Mucosa of rectum (tissue), 2 donors: ENCODE results near the gene ASCL2.

Experiments
- H3K27ac ChIP-seq, 2 donors: one replicate each; pipeline ENCODE4 v1.7.0; 2013; ENCODE audit warnings: inconsistent platforms in 2 of 2, low read depth in 2 of 2, low read length in 2 of 2
- H3K27me3 ChIP-seq, 2 donors: one replicate each; pipeline ENCODE4 v1.7.0; 2013; ENCODE audit warnings: low read length in 2 of 2; ENCODE audit not compliant: control insufficient read depth in 2 of 2, insufficient read depth in 2 of 2
- H3K36me3 ChIP-seq, 2 donors: one replicate each; pipeline ENCODE4 v1.7.0; 2013; ENCODE audit warnings: low read length in 2 of 2; ENCODE audit not compliant: control insufficient read depth in 2 of 2, insufficient read depth in 2 of 2
- H3K4me1 ChIP-seq, 2 donors: one replicate each; pipeline ENCODE4 v1.7.0; 2013; ENCODE audit warnings: low read length in 2 of 2, mild to moderate bottlenecking in 1 of 2; ENCODE audit not compliant: control insufficient read depth in 2 of 2, insufficient read depth in 2 of 2
- H3K4me3 ChIP-seq, 2 donors: one replicate each; pipeline ENCODE4 v1.7.0; 2013; ENCODE audit warnings: low read length in 2 of 2
- H3K9ac ChIP-seq, 2 donors: one replicate each; pipeline ENCODE4 v1.7.0; 2013; ENCODE audit warnings: low read length in 2 of 2, low read depth in 1 of 2, mild to moderate bottlenecking in 1 of 2
- H3K9me3 ChIP-seq, 2 donors: one replicate each; pipeline ENCODE4 v1.7.0; 2013; ENCODE audit warnings: low read length in 2 of 2; ENCODE audit not compliant: control insufficient read depth in 2 of 2
- donor health status: healthy.
- donor health status: Normal muscosa, but diverticular disease.

ASCL2 gene

GRCh38 chr11:2233693-2234455, 36.5 kb downstream of the ASCL2 start:
- no peak overlapping the region for H3K4me3 ChIP-seq
- H3K4me1 ChIP-seq: no peaks in the 10 kb centered on the region
- no peaks in the 10 kb centered on the region for H3K27me3 ChIP-seq
- no peaks in the 10 kb centered on the region for H3K36me3 ChIP-seq
- no peak overlapping the region for H3K27ac ChIP-seq
- H3K9ac ChIP-seq: no peak overlapping the region
- H3K9me3 ChIP-seq: no peaks in the 10 kb centered on the region

GRCh38 chr11:2229713-2230297, 40.6 kb downstream of the ASCL2 start:
- no peaks in the 10 kb centered on the region for H3K9me3 ChIP-seq
- H3K36me3 ChIP-seq: no peaks in the 10 kb centered on the region
- H3K27ac ChIP-seq: no peak overlapping the region
- H3K4me1 ChIP-seq: no peaks in the 10 kb centered on the region
- H3K9ac ChIP-seq: no peak overlapping the region
- H3K4me3 ChIP-seq: no peak overlapping the region
- H3K27me3 ChIP-seq: no peaks in the 10 kb centered on the region

GRCh38 chr11:2224254-2224653, 46.1 kb downstream of the ASCL2 start:
- Histone ChIP-seq H3K27me3 (peaks cover 0 to 2% of the 10 kb centered on the region in 2 donors), H3K4me3 (no peak overlapping the region), H3K27ac (no peak overlapping the region), H3K4me1 (peaks cover 0 to 4% of the 10 kb centered on the region in 2 donors), H3K9ac (no peak overlapping the region), H3K9me3 (no peaks in the 10 kb centered on the region), H3K36me3 (no peaks in the 10 kb centered on the region)

GRCh38 chr11:2223153-2223794, 47.1 kb downstream of the ASCL2 start:
- Histone ChIP-seq H3K9me3 (no peaks in the 10 kb centered on the region), H3K4me1 (peaks cover 0 to 5% of the 10 kb centered on the region in 2 donors), H3K9ac (no peak overlapping the region), H3K27ac (no peak overlapping the region), H3K4me3 (no peak overlapping the region), H3K27me3 (peaks cover 0 to 2% of the 10 kb centered on the region in 2 donors), H3K36me3 (no peaks in the 10 kb centered on the region)

GRCh38 chr11:2222451-2222850, 47.9 kb downstream of the ASCL2 start:
- Histone ChIP-seq H3K27me3 (peaks cover 0 to 2% of the 10 kb centered on the region in 2 donors), H3K9me3 (no peaks in the 10 kb centered on the region), H3K9ac (no peak overlapping the region), H3K36me3 (no peaks in the 10 kb centered on the region), H3K4me3 (no peak overlapping the region), H3K4me1 (peaks cover 3 to 7% of the 10 kb centered on the region in 2 donors), H3K27ac (no peak overlapping the region)

GRCh38 chr11:2221591-2221990, 48.8 kb downstream of the ASCL2 start:
- Histone ChIP-seq H3K4me1 (peaks cover 11 to 14% of the 10 kb centered on the region in 2 donors), H3K36me3 (no peaks in the 10 kb centered on the region), H3K27me3 (peaks cover 0 to 2% of the 10 kb centered on the region in 2 donors), H3K27ac (no peak overlapping the region), H3K9me3 (no peaks in the 10 kb centered on the region), H3K9ac (no peak overlapping the region), H3K4me3 (no peak overlapping the region)

GRCh38 chr11:2221024-2221423, 49.4 kb downstream of the ASCL2 start:
- peaks cover 11 to 18% of the 10 kb centered on the region in 2 donors for H3K4me1 ChIP-seq
- H3K9me3 ChIP-seq: no peaks in the 10 kb centered on the region
- H3K4me3 ChIP-seq: no peak overlapping the region
- no peaks in the 10 kb centered on the region for H3K36me3 ChIP-seq
- no peak overlapping the region for H3K27ac ChIP-seq
- H3K9ac ChIP-seq: no peak overlapping the region
- H3K27me3 ChIP-seq: peaks cover 0 to 2% of the 10 kb centered on the region in 2 donors

GRCh38 chr11:2220173-2220771, 50.1 kb downstream of the ASCL2 start:
- Histone ChIP-seq H3K9me3 (no peaks in the 10 kb centered on the region), H3K4me1 (peaks cover 11 to 18% of the 10 kb centered on the region in 2 donors), H3K36me3 (no peaks in the 10 kb centered on the region), H3K27me3 (peaks cover 0 to 2% of the 10 kb centered on the region in 2 donors), H3K9ac (no peak overlapping the region), H3K4me3 (no peak overlapping the region), H3K27ac (no peak overlapping the region)

GRCh38 chr11:2219318-2220017, 50.9 kb downstream of the ASCL2 start:
- Histone ChIP-seq H3K36me3 (no peaks in the 10 kb centered on the region), H3K27ac (no peak overlapping the region), H3K9me3 (no peaks in the 10 kb centered on the region), H3K9ac (no peak overlapping the region), H3K4me3 (no peak overlapping the region), H3K4me1 (peaks cover 11 to 18% of the 10 kb centered on the region in 2 donors), H3K27me3 (peaks cover 0 to 2% of the 10 kb centered on the region in 2 donors)
